ENCODE data around the gene DDX55. TPM values are rescaled to one million over a fixed set of nuclear protein-coding genes. Genes with fewer than 3 reads are reported as not detected.

DDX55 gene, protein sequence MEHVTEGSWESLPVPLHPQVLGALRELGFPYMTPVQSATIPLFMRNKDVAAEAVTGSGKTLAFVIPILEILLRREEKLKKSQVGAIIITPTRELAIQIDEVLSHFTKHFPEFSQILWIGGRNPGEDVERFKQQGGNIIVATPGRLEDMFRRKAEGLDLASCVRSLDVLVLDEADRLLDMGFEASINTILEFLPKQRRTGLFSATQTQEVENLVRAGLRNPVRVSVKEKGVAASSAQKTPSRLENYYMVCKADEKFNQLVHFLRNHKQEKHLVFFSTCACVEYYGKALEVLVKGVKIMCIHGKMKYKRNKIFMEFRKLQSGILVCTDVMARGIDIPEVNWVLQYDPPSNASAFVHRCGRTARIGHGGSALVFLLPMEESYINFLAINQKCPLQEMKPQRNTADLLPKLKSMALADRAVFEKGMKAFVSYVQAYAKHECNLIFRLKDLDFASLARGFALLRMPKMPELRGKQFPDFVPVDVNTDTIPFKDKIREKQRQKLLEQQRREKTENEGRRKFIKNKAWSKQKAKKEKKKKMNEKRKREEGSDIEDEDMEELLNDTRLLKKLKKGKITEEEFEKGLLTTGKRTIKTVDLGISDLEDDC
- total RNA-seq, result 10 to 100 TPM; 31.5 to 32.1 TPM

DNA sequence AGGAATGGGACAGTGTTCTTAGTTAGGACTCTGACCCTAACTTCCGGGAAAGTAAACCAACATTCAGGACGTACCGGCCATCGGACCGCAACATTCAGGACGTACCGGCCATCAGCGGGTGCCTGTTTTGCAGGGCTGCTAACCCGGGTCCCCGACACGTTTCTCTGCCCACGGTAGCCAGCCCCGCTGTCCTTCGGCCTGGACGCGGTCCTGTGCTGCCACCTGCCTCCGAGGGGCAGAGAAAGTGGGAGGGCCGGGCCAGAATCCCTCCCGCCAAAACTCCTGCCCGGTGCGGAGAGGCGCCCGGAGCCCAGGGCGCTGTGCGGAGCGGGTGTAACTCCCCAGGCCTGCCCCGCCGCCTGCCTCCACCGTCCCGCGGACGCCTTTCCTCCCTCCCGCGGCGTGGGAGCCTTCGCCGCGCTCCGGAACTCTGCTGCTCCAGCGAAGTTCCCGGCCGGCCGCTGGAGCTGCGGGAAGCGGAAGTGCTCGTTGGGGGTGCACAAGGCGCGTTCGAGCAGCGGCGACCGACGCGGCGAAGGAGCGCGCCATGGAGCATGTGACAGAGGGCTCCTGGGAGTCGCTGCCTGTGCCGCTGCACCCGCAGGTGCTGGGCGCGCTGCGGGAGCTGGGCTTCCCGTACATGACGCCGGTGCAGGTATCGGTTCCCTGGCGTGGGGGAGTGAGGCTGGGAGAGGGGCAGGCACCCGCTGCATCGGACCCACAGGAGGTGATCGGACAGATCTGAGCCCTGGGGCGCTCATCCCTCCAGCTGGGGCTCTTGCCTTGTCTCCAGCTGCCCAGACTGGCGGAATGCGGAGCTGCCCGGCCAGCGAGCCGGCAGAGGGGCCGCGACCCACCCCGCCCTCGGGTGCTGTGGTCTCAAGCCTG, at the start of gene DDX55:
Gene DDX55, plus strand, starts transcription at position 498 of the 888 bp plus-strand sequence. Its CDS starts 50 bp downstream, at position 548.

DNA sequence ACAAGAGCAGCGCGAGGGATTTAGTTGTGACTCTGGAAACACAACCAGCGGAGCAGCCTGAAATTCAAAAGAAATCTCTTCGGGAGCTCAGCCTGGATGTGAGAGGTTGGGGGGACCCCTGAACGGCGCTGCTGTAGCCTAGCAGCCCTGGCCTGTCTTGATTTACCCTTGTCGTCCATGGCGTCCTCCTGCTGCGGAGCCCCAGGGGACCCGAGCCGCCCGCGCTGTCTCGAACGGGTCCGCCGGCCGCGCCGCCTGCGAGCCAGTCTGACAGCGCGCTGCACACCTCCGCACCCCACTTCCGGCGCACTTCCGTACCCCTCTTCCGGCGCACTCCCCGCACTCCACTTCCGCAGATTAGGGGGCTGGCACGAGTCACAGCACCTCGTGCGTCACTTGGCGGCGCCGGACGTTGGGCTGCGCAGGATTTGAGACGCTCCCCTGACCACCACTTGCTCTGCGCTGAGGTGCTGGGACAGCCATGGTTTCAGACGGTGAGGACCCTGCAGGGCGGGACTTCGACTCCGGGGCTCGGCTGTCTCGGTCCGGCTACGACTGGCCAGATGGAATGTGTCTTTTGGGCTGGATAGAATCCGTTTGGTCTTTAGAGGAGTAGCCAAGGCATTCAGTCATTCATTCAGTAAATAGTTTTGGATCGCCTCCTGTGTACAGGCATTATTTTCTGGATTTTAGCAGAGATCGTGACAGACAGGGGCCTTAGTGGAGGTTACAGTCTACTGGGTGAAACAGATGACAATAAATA, 31.7 kb downstream of the DDX55 start, which contains the start of the genes EIF2B1 and GTF2H3:
Gene EIF2B1, minus strand, starts transcription at position 308 of the 763 bp plus-strand sequence. Its CDS starts 129 bp downstream, at position 179.
Gene GTF2H3, plus strand, starts transcription at position 451 of the 763 bp plus-strand sequence. Its CDS starts 31 bp downstream, at position 482.

Other genes with a start within 250 kb of the DDX55 start
- 10 to 100 TPM; 41.0 to 41.6 TPM for gene SBNO1, start 237.3 kb upstream of the DDX55 start, total RNA-seq
- gene KMT5A, start 218.0 kb upstream of the DDX55 start, total RNA-seq, result 10 to 100 TPM; 59.0 to 60.1 TPM
- 1 to 10 TPM; 7.4 to 7.5 TPM for gene RILPL2, start 165.4 kb upstream of the DDX55 start, total RNA-seq
- 10 to 100 TPM; 36.5 to 37.3 TPM for gene SNRNP35, start 144.0 kb upstream of the DDX55 start, total RNA-seq
- 1 to 10 TPM; 1.1 to 1.3 TPM for gene RILPL1, start 68.4 kb upstream of the DDX55 start, total RNA-seq
- gene TMED2, start 17.5 kb upstream of the DDX55 start, total RNA-seq, result 100 to 1,000 TPM; 147 to 150 TPM
- gene EIF2B1, start 31.6 kb downstream of the DDX55 start, total RNA-seq, result 10 to 100 TPM; 57.7 to 59.8 TPM
- gene GTF2H3, start 31.7 kb downstream of the DDX55 start, total RNA-seq, result 10 to 100 TPM; 36.0 to 41.8 TPM
- 1 to 10 TPM; 3.1 to 3.2 TPM for gene TCTN2, start 69.0 kb downstream of the DDX55 start, total RNA-seq
- gene ATP6V0A2, start 110.3 kb downstream of the DDX55 start, total RNA-seq, result 10 to 100 TPM; 36.3 to 38.1 TPM
- under 1 TPM in 1 of 2 experiments, not detected in 1; 0.05 TPM for gene DNAH10, start 160.2 kb downstream of the DDX55 start, total RNA-seq

All from activated naive CD4-positive, alpha-beta T cell treated with anti-CD3 and anti-CD28 coated beads, Interleukin-2, amount 10 ng/mL, durations not matched to agents 5 hours and 36 hours (primary cell).